IPS-11a (cell line): ENCODE results near the gene NTSR1.

ENCODE experiments used
- H3K4me3 ChIP-seq: one replicate; pipeline ENCODE4 v1.5.1; 2013; ENCODE audit warnings: low read depth, low read length, control low read depth

NTSR1 gene

DNA sequence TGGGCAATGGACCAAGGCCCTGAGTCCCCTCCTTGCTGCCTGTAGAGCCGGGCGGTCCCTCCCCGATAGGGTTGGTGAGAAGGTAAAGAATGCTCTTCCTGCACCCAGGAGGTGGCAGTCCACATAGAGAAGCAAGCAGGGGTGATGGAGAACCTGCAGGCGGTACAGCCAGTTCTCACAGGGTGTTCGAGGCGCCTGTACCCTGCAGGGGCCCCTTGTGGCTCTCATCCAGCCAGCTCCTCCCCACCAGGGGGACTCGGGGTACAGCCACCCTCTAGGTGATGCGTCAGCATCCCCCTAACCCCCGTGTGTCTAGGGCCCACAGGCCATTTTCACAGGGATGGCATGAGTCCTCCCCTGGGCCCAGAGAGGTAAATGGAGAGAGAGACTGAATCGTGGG is 103.1 kb downstream of the NTSR1 start:
- H3K4me3 ChIP-seq = no peak overlapping the region
